MM.1S (cell line): ENCODE data around the gene TPSAB1.

Experiments
- DNase-seq: peaks from one replicate; pipeline ENCODE4 v3.0.0-alpha.2; 2015
- H2AFZ ChIP-seq: fragments of 300-600 bp; sonication (generic); 2 replicates; pipeline ENCODE4 v1.6.0; 2016; ENCODE audit warnings: antibody characterized with exemption, low read length
- H3F3A ChIP-seq: fragments of 300-600 bp; sonication (generic); 2 replicates; pipeline ENCODE4 v1.6.1; 2016; ENCODE audit warnings: mild to moderate bottlenecking, antibody characterized with exemption, low read length, moderate library complexity, mixed read lengths; ENCODE audit not compliant: insufficient read depth
- H3K27ac ChIP-seq: fragments of 300-600 bp; sonication (generic); 2 replicates; pipeline ENCODE4 v1.5.1; 2016; ENCODE audit warnings: mild to moderate bottlenecking, low read length
- H3K27me3 ChIP-seq: fragments of 300-600 bp; sonication (generic); replicated peaks from 2 replicates; pipeline ENCODE4 v1.6.0; 2016; ENCODE audit warnings: low read length; ENCODE audit not compliant: insufficient read depth
- H3K36me3 ChIP-seq: fragments of 300-600 bp; sonication (generic); replicated peaks from 2 replicates; pipeline ENCODE4 v1.6.1; 2016; ENCODE audit warnings: mild to moderate bottlenecking, low read length, mixed read lengths; ENCODE audit not compliant: insufficient read depth
- H3K4me1 ChIP-seq: fragments of 300-600 bp; sonication (generic); 2 replicates; pipeline ENCODE4 v1.6.1; 2016; ENCODE audit warnings: low read length, mixed read lengths
- H3K4me2 ChIP-seq: fragments of 300-600 bp; sonication (generic); 2 replicates; pipeline ENCODE4 v1.6.0; 2016; ENCODE audit warnings: low read depth, low read length
- H3K4me3 ChIP-seq: fragments of 300-600 bp; sonication (generic); 2 replicates; pipeline ENCODE4 v1.5.1; 2016; ENCODE audit warnings: low read length, mixed read lengths
- H3K79me2 ChIP-seq: fragments of 300-600 bp; sonication (generic); 2 replicates; pipeline ENCODE4 v1.6.1; 2016; ENCODE audit warnings: mixed run types, low read length, mixed read lengths
- H3K9ac ChIP-seq: fragments of 300-600 bp; sonication (generic); 2 replicates; pipeline ENCODE4 v1.6.1; 2016; ENCODE audit warnings: low read length, mixed read lengths
- H3K9me2 ChIP-seq: fragments of 300-600 bp; sonication (generic); replicated peaks from 2 replicates; pipeline ENCODE4 v1.6.1; 2016; ENCODE audit warnings: mild to moderate bottlenecking, low read length, mixed read lengths; ENCODE audit not compliant: insufficient read depth
- H3K9me3 ChIP-seq: fragments of 300-600 bp; sonication (generic); replicated peaks from 2 replicates; pipeline ENCODE4 v1.6.1; 2016; ENCODE audit warnings: mild to moderate bottlenecking, low read length, mixed read lengths; ENCODE audit not compliant: insufficient read depth
- H4K20me1 ChIP-seq: fragments of 300-600 bp; sonication (generic); 2 replicates; pipeline ENCODE4 v1.6.1; 2016; ENCODE audit warnings: mild to moderate bottlenecking, low read length, moderate library complexity, mixed read lengths; ENCODE audit not compliant: insufficient read depth
- CTCF ChIP-seq: fragments of 300-600 bp; sonication (generic); IDR thresholded peaks from 2 replicates; pipeline ENCODE4 v1.5.1; 2016; ENCODE audit warnings: antibody characterized with exemption, low read length, mixed read lengths
- EZH2 ChIP-seq: fragments of 300-600 bp; sonication (generic); optimal IDR thresholded peaks from 2 replicates; pipeline ENCODE3; 2017; ENCODE audit warnings: low read depth, mild to moderate bottlenecking, antibody characterized with exemption, low read length, mixed read lengths
- EZH2phosphoT487 ChIP-seq: fragments of 300-600 bp; sonication (generic); IDR thresholded peaks from 2 replicates; pipeline ENCODE4 v1.6.1; 2018; ENCODE audit warnings: antibody characterized with exemption, low read length

TPSAB1 gene

GRCh38 chr16:1216681-1217400 lies 23.7 kb upstream of the TPSAB1 start:
- no peak for DNase-seq
- Histone ChIP-seq H3K27ac (no peak overlapping the region), H3K9me3 (no peaks in the 10 kb centered on the region), H3K9ac (no peak overlapping the region), H2AFZ (no peak overlapping the region), H4K20me1 (no peaks in the 10 kb centered on the region), H3K4me3 (no peak overlapping the region), H3K4me1 (no peaks in the 10 kb centered on the region), H3F3A (no peaks in the 10 kb centered on the region), H3K79me2 (no peaks in the 10 kb centered on the region), H3K4me2 (no peak overlapping the region), H3K36me3 (no peaks in the 10 kb centered on the region), H3K27me3 (peaks cover 98% of the 10 kb centered on the region), H3K9me2 (no peaks in the 10 kb centered on the region)
- TF ChIP-seq CTCF (no peak), EZH2phosphoT487 (no peak), EZH2 (no peak)

- Histone ChIP-seq H3K27me3 (peaks cover 98% of the 10 kb centered on the region), H3K9me2 (no peaks in the 10 kb centered on the region), H3K36me3 (no peaks in the 10 kb centered on the region), H4K20me1 (no peaks in the 10 kb centered on the region), H3K9ac (no peak overlapping the region), H3K79me2 (no peaks in the 10 kb centered on the region), H3K9me3 (no peaks in the 10 kb centered on the region), H3K27ac (no peak overlapping the region), H3K4me2 (no peak overlapping the region), H2AFZ (no peak overlapping the region), H3K4me1 (no peaks in the 10 kb centered on the region), H3K4me3 (no peak overlapping the region), H3F3A (no peaks in the 10 kb centered on the region)
- no peak for DNase-seq
- no peak for TF ChIP-seq EZH2
These were observed 23.0 kb upstream of the TPSAB1 start for GRCh38 chr16:1217526-1217925.

- Histone ChIP-seq H3F3A (no peaks in the 10 kb centered on the region), H4K20me1 (no peaks in the 10 kb centered on the region), H3K9me2 (no peaks in the 10 kb centered on the region), H3K4me2 (no peak overlapping the region), H3K4me1 (no peaks in the 10 kb centered on the region), H2AFZ (no peak overlapping the region), H3K4me3 (no peak overlapping the region), H3K79me2 (no peaks in the 10 kb centered on the region), H3K36me3 (no peaks in the 10 kb centered on the region), H3K27ac (no peak overlapping the region), H3K9me3 (no peaks in the 10 kb centered on the region), H3K27me3 (peaks cover 98% of the 10 kb centered on the region), H3K9ac (no peak overlapping the region)
- DNase-seq = no peak
- TF ChIP-seq EZH2 (no peak), CTCF (no peak), EZH2phosphoT487 (no peak)
These were observed 22.2 kb upstream of the TPSAB1 start for GRCh38 chr16:1218061-1218929.
